ENCODE results near the gene ZNF787.

ZNF787 gene

GRCh38 chr19:56148096-56148495 is 27.0 kb upstream of the ZNF787 start:
- no peaks in the 10 kb centered on the region for H3K9me3 ChIP-seq
- no peak for TF ChIP-seq CTCF (IDR thresholded peaks at IDR 0.05)
- H3K27ac ChIP-seq = no peak overlapping the region
- H3K4me1 ChIP-seq (ENCODE audit: control insufficient read depth in 1 of 2, insufficient read depth in 1 of 2, low read depth in 1 of 2, low read length in 1 of 2) = no peaks in the 10 kb centered on the region
- H3K27me3 ChIP-seq = no peaks in the 10 kb centered on the region
- peaks cover 10% of the 10 kb centered on the region for H3K36me3 ChIP-seq
- no peak overlapping the region for H3K4me3 ChIP-seq (ENCODE audit: low read depth in 1 of 2, low read length in 1 of 2)

- H3K27me3 ChIP-seq = no peaks in the 10 kb centered on the region
- H3K36me3 ChIP-seq = peaks cover 10% of the 10 kb centered on the region
- H3K4me1 ChIP-seq (ENCODE audit: control insufficient read depth in 1 of 2, insufficient read depth in 1 of 2, low read depth in 1 of 2, low read length in 1 of 2) = no peaks in the 10 kb centered on the region
- H3K4me3 ChIP-seq (ENCODE audit: low read depth in 1 of 2, low read length in 1 of 2) = no peak overlapping the region
- no peak overlapping the region for H3K27ac ChIP-seq
- TF ChIP-seq CTCF (IDR thresholded peaks at IDR 0.05) = no peak
- no peaks in the 10 kb centered on the region for H3K9me3 ChIP-seq
These were observed 26.2 kb upstream of the ZNF787 start for GRCh38 chr19:56147307-56147706.

GRCh38 chr19:56146904-56147303 is 25.8 kb upstream of the ZNF787 start:
- Histone ChIP-seq H3K27me3 (no peaks in the 10 kb centered on the region), H3K36me3 (peaks cover 10% of the 10 kb centered on the region), H3K4me1 (ENCODE audit: control insufficient read depth in 1 of 2, insufficient read depth in 1 of 2, low read depth in 1 of 2, low read length in 1 of 2) (no peaks in the 10 kb centered on the region), H3K9me3 (no peaks in the 10 kb centered on the region), H3K27ac (no peak overlapping the region), H3K4me3 (ENCODE audit: low read depth in 1 of 2, low read length in 1 of 2) (no peak overlapping the region)
- TF ChIP-seq CTCF (IDR thresholded peaks at IDR 0.05) = no peak

- peaks cover 0 to 6% of the 10 kb centered on the region in 2 experiments for H3K4me1 ChIP-seq (ENCODE audit: control insufficient read depth in 1 of 2, insufficient read depth in 1 of 2, low read depth in 1 of 2, low read length in 1 of 2)
- TF ChIP-seq CTCF (IDR thresholded peaks at IDR 0.05) = no peak
- H3K9me3 ChIP-seq = no peaks in the 10 kb centered on the region
- no peaks in the 10 kb centered on the region for H3K27me3 ChIP-seq
- H3K36me3 ChIP-seq = peaks cover 10% of the 10 kb centered on the region
- H3K27ac ChIP-seq = no peak overlapping the region
- no peak overlapping the region for H3K4me3 ChIP-seq (ENCODE audit: low read depth in 1 of 2, low read length in 1 of 2)
These were observed 24.6 kb upstream of the ZNF787 start for GRCh38 chr19:56145698-56146097.

- TF ChIP-seq CTCF (IDR thresholded peaks at IDR 0.05) = no peak
- H3K36me3 ChIP-seq = peaks cover 10% of the 10 kb centered on the region
- peaks cover 7 to 13% of the 10 kb centered on the region in 2 experiments for H3K4me1 ChIP-seq (ENCODE audit: control insufficient read depth in 1 of 2, insufficient read depth in 1 of 2, low read depth in 1 of 2, low read length in 1 of 2)
- no peak overlapping the region for H3K4me3 ChIP-seq (ENCODE audit: low read depth in 1 of 2, low read length in 1 of 2)
- no peak overlapping the region for H3K27ac ChIP-seq
- no peaks in the 10 kb centered on the region for H3K27me3 ChIP-seq
- no peaks in the 10 kb centered on the region for H3K9me3 ChIP-seq
These were observed 23.7 kb upstream of the ZNF787 start for GRCh38 chr19:56144831-56145230.

- peaks cover 10% of the 10 kb centered on the region for H3K36me3 ChIP-seq
- H3K27ac ChIP-seq = no peak overlapping the region
- peaks cover 11 to 17% of the 10 kb centered on the region in 2 experiments for H3K4me1 ChIP-seq (ENCODE audit: control insufficient read depth in 1 of 2, insufficient read depth in 1 of 2, low read depth in 1 of 2, low read length in 1 of 2)
- no peaks in the 10 kb centered on the region for H3K9me3 ChIP-seq
- H3K4me3 ChIP-seq (ENCODE audit: low read depth in 1 of 2, low read length in 1 of 2) = no peak overlapping the region
- no peaks in the 10 kb centered on the region for H3K27me3 ChIP-seq
- no peak for TF ChIP-seq CTCF (IDR thresholded peaks at IDR 0.05)
These were observed 23.3 kb upstream of the ZNF787 start for GRCh38 chr19:56144376-56144775.

Data from neutrophil (primary cell).